ENCODE data around the gene ITGBL1.

Gene ITGBL1

DNA sequence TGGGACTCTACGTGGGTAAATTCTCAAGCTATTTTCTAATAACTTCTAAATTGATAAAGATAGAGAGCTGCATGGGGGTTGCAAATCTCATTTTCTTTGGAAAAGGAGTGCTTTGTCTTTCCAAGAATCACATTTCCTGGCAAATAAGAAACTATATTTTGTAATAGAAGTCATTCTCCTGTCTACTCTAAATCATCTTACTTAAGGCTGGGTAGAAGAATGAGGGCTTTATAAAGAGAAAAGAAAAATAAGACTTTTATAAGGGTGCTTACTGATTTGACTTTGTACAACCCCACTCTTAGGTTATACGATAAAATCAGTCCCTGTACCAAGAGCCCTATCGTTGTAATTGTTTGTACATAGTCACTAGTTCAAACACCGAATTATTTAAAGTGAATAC is 14.9 kb downstream of the ITGBL1 start:
- no peak for DNase-seq (ENCODE audit: low read depth)
- no peak overlapping the region for H3K4me3 ChIP-seq (ENCODE audit: low read depth, low read length)
- TF ChIP-seq, protein P1, sequence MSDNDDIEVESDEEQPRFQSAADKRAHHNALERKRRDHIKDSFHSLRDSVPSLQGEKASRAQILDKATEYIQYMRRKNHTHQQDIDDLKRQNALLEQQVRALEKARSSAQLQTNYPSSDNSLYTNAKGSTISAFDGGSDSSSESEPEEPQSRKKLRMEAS (IDR thresholded peaks at IDR 0.05; ENCODE audit: low read depth, low read length) = no peak
- TF ChIP-seq, protein P2, sequence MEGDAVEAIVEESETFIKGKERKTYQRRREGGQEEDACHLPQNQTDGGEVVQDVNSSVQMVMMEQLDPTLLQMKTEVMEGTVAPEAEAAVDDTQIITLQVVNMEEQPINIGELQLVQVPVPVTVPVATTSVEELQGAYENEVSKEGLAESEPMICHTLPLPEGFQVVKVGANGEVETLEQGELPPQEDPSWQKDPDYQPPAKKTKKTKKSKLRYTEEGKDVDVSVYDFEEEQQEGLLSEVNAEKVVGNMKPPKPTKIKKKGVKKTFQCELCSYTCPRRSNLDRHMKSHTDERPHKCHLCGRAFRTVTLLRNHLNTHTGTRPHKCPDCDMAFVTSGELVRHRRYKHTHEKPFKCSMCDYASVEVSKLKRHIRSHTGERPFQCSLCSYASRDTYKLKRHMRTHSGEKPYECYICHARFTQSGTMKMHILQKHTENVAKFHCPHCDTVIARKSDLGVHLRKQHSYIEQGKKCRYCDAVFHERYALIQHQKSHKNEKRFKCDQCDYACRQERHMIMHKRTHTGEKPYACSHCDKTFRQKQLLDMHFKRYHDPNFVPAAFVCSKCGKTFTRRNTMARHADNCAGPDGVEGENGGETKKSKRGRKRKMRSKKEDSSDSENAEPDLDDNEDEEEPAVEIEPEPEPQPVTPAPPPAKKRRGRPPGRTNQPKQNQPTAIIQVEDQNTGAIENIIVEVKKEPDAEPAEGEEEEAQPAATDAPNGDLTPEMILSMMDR (IDR thresholded peaks at IDR 0.05; ENCODE audit: low read depth, low read length) = no peak
- TF ChIP-seq POLR2A (IDR thresholded peaks at IDR 0.05; ENCODE audit: extremely low read depth, insufficient read length) = no peak
- TF ChIP-seq MYC (IDR thresholded peaks at IDR 0.05; ENCODE audit: low read depth, low read length) = no peak

DNA sequence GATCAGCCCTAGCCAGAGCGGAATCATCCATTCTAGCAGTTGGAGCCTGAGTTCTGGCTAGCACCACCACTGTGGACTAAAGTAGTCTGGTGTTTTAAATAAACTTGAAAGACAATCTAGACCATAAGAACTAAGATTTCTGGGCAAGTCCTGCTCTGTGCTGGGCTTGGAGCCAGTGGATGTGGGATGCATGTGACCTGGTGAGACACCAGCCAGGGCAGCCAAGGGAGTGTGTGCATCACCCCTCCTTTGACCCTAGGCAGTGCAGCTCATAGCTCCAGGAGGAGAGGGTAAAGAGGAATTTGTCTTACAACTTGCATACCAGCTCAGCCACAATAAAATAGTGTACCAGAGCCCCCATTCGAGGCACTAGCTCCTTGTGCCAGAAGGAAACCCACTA is 21.0 kb downstream of the ITGBL1 start:
- TF ChIP-seq MYC (IDR thresholded peaks at IDR 0.05; ENCODE audit: low read depth, low read length) (no peak), POLR2A (IDR thresholded peaks at IDR 0.05; ENCODE audit: extremely low read depth, insufficient read length) (no peak)
- TF ChIP-seq, protein P1 (IDR thresholded peaks at IDR 0.05; ENCODE audit: low read depth, low read length) = no peak
- no peak for DNase-seq (ENCODE audit: low read depth)
- no peak overlapping the region for H3K4me3 ChIP-seq (ENCODE audit: low read depth, low read length)

DNA sequence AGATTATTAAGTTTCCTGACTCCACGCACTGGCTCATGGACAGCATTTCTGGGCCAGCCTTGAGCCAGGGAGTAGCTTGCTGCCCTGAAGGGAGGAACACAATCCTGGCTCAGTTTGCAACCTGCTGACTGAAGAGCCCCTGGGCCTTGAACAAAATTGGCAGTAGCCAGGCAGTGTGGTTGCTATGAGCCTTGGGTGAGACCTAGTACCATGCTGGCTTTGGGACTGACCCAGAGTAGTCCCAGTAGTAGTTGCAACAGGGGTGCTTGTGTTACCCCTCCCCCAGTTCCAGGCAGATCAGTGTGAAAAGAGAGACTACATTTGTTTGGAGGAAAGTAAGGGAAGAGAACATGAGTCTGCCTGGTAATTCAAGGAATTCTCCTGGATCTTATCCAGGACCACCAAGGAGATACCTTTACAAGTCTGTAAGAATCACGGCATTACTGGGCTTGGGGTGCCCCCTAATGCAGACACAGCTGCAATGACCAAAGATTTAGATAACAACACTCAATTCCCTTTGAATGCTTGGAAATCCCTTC is 22.0 kb downstream of the ITGBL1 start:
- peak; percentile 4 for DNase-seq (ENCODE audit: low read depth)
- no peak overlapping the region for H3K4me3 ChIP-seq (ENCODE audit: low read depth, low read length)
- no peak for TF ChIP-seq POLR2A (IDR thresholded peaks at IDR 0.05; ENCODE audit: extremely low read depth, insufficient read length)
- TF ChIP-seq, protein P2 (IDR thresholded peaks at IDR 0.05; ENCODE audit: low read depth, low read length) = no peak
- TF ChIP-seq, protein P1 (IDR thresholded peaks at IDR 0.05; ENCODE audit: low read depth, low read length) = no peak
- no peak for TF ChIP-seq MYC (IDR thresholded peaks at IDR 0.05; ENCODE audit: low read depth, low read length)

- TF ChIP-seq MYC (IDR thresholded peaks at IDR 0.05; ENCODE audit: low read depth, low read length) = no peak
- TF ChIP-seq, protein P2 (IDR thresholded peaks at IDR 0.05; ENCODE audit: low read depth, low read length) = no peak
- TF ChIP-seq POLR2A (IDR thresholded peaks at IDR 0.05; ENCODE audit: extremely low read depth, insufficient read length) = no peak
- TF ChIP-seq, protein P1 (IDR thresholded peaks at IDR 0.05; ENCODE audit: low read depth, low read length) = no peak
- no peak overlapping the region for H3K4me3 ChIP-seq (ENCODE audit: low read depth, low read length)
- no peak for DNase-seq (ENCODE audit: low read depth)
Measured at GRCh38 chr13:101475536-101475935, 23.1 kb downstream of the ITGBL1 start.

GRCh38 chr13:101481421-101481820 is 28.9 kb downstream of the ITGBL1 start:
- no peak overlapping the region for H3K4me3 ChIP-seq (ENCODE audit: low read depth, low read length)
- TF ChIP-seq, protein P2 (IDR thresholded peaks at IDR 0.05; ENCODE audit: low read depth, low read length) = no peak
- no peak for TF ChIP-seq POLR2A (IDR thresholded peaks at IDR 0.05; ENCODE audit: extremely low read depth, insufficient read length)
- no peak for TF ChIP-seq MYC (IDR thresholded peaks at IDR 0.05; ENCODE audit: low read depth, low read length)
- TF ChIP-seq, protein P1 (IDR thresholded peaks at IDR 0.05; ENCODE audit: low read depth, low read length) = no peak
- no peak for DNase-seq (ENCODE audit: low read depth)

DNA sequence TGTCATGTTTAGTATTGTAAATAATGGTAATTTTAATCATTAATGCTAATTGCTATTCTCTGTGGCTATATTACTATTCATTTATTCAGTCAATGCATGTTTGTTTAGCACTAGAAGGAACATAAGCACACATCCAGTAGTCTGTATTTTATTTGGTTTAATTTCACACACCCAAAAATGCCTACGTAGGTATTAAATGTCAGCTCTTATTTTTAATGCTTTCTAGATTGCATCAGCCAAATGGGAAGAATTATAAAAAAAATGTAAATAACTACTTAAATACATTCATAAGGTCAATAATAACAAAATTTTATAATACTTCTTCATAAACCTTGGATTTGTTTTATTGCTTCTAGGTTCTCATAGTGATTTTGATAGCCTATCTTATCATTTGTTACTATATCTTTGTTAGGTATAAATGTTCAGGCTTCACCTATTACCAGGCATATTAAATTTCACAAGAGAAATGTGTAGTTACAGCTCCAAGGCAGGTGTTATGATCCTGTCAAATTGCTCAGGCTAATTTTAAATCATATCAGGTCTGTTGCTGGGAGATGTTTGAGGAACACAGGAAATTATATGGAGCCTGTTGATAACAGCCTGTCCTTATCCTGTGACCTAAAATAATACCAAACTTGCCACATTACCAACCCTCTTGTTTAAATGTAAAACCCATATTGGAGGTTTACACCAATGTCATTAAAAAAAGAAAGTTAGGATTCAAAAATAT is 34.4 kb downstream of the ITGBL1 start:
- no peak overlapping the region for H3K4me3 ChIP-seq (ENCODE audit: low read depth, low read length)
- no peak for DNase-seq (ENCODE audit: low read depth)
- no peak for TF ChIP-seq MYC (IDR thresholded peaks at IDR 0.05; ENCODE audit: low read depth, low read length)
- TF ChIP-seq, protein P2 (IDR thresholded peaks at IDR 0.05; ENCODE audit: low read depth, low read length) = no peak
- TF ChIP-seq, protein P1 (IDR thresholded peaks at IDR 0.05; ENCODE audit: low read depth, low read length) = no peak
- no peak for TF ChIP-seq POLR2A (IDR thresholded peaks at IDR 0.05; ENCODE audit: extremely low read depth, insufficient read length)
